Erythroblast (primary cell): ENCODE data around the gene METTL22.

ENCODE experiments used
- GATA1 ChIP-seq: IDR thresholded peaks from 2 replicates; pipeline ENCODE4 v1.6.1; 2011; ENCODE audit warnings: low read depth, mild to moderate bottlenecking, control low read depth, low read length, moderate library complexity
- POLR2A ChIP-seq: IDR thresholded peaks from 2 replicates; pipeline ENCODE4 v1.6.1; 2011; ENCODE audit warnings: mild to moderate bottlenecking, low read length

DNA sequence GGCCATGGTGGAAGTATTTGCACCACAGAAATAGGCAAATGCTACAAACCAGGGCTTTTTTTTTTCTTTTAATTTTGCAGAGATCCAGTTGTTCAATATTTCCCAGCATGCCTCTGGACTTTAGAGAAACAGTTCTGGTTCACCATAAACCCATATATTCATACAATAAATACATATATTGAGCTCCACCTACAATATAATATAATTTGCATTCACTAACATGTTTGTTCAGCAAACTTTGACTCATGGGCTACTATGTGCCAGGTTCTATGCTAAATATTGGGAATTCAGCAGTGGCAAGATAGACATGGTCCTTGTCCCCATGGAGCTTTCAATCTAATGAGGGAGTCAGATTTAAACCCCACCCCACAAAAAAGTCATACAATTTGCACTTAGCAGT lies 34.4 kb upstream of the METTL22 start:
- TF ChIP-seq POLR2A: no peak
- TF ChIP-seq GATA1: no peak
